NB4 (cell line): ENCODE measurements around the gene BCL2.

ENCODE experiments used
- DNase-seq: peaks from one replicate; pipeline ENCODE4 v3.0.0; 2010; ENCODE audit warnings: low read depth
- H3K4me3 ChIP-seq: one replicate; pipeline ENCODE4 v1.5.1; 2011; ENCODE audit warnings: mild to moderate bottlenecking, low read depth, low read length, moderate library complexity
- CTCF ChIP-seq: IDR thresholded peaks from one replicate; pipeline ENCODE4 v1.5.1; 2012; ENCODE audit warnings: low read depth, low read length
- MAX ChIP-seq: IDR thresholded peaks from 2 replicates; pipeline ENCODE4 v1.6.1; 2011; ENCODE audit warnings: low read depth, low read length
- MYC ChIP-seq: IDR thresholded peaks from 2 replicates; pipeline ENCODE4 v1.6.1; 2011; ENCODE audit warnings: low read depth, low read length
- POLR2A ChIP-seq: IDR thresholded peaks from 2 replicates; pipeline ENCODE4 v1.6.1; 2011; ENCODE audit warnings: mild to moderate bottlenecking; ENCODE audit not compliant: insufficient read length; ENCODE audit errors: extremely low read depth

The BCL2 gene

GRCh38 chr18:63158012-63158631 lies 161.4 kb downstream of the BCL2 start:
- no peak overlapping the region for H3K4me3 ChIP-seq
- TF ChIP-seq MYC = no peak
- no peak for TF ChIP-seq MAX
- no peak for TF ChIP-seq CTCF
- TF ChIP-seq POLR2A = no peak
- no peak for DNase-seq

- no peak for DNase-seq
- no peak overlapping the region for H3K4me3 ChIP-seq
- no peak for TF ChIP-seq MAX
- no peak for TF ChIP-seq MYC
- no peak for TF ChIP-seq CTCF
- no peak for TF ChIP-seq POLR2A
These were observed 162.1 kb downstream of the BCL2 start for GRCh38 chr18:63157293-63158011.

- no peak overlapping the region for H3K4me3 ChIP-seq
These were observed 163.4 kb downstream of the BCL2 start for GRCh38 chr18:63155910-63156773.

GRCh38 chr18:63155169-63155852 lies 164.3 kb downstream of the BCL2 start:
- H3K4me3 ChIP-seq = no peak overlapping the region
- TF ChIP-seq POLR2A (no peak), CTCF (peak; percentile 64), MAX (no peak)
- DNase-seq = peak; percentile 52

More at GRCh38 chr18:63155910-63156773, 163.4 kb downstream of the BCL2 start:
- TF ChIP-seq POLR2A (no peak), MYC (no peak), MAX (no peak), CTCF (no peak)
- no peak for DNase-seq

GRCh38 chr18:63154350-63155152 lies 165.0 kb downstream of the BCL2 start:
- H3K4me3 ChIP-seq = no peak overlapping the region
- TF ChIP-seq POLR2A (no peak), MYC (no peak), CTCF (no peak), MAX (no peak)
- no peak for DNase-seq
